Keratinocyte (primary cell): ENCODE data around the gene RAX2.

ENCODE experiments used
- EZH2 ChIP-seq: IDR thresholded peaks from one replicate; pipeline ENCODE4 v1.6.1; 2012; ENCODE audit warnings: inconsistent platforms, mild to moderate bottlenecking, low read length, moderate library complexity
- TF ChIP-seq, protein P1 (sequence below), 3 experiments: IDR thresholded peaks in 1 of 3; conservative IDR thresholded peaks in 1 of 3; optimal IDR thresholded peaks in 1 of 3; 2 replicates in 2 of 3; 3 replicates in 1 of 3; pipeline versions ENCODE3 to v1.5.1; 2011; ENCODE audit warnings: low read length in 3 of 3, mild to moderate bottlenecking in 3 of 3, moderate library complexity in 2 of 3, control low read depth in 1 of 3, inconsistent platforms in 1 of 3; ENCODE audit not compliant: insufficient read depth in 2 of 3; ENCODE audit errors: extremely low read depth in 1 of 3

DNA sequence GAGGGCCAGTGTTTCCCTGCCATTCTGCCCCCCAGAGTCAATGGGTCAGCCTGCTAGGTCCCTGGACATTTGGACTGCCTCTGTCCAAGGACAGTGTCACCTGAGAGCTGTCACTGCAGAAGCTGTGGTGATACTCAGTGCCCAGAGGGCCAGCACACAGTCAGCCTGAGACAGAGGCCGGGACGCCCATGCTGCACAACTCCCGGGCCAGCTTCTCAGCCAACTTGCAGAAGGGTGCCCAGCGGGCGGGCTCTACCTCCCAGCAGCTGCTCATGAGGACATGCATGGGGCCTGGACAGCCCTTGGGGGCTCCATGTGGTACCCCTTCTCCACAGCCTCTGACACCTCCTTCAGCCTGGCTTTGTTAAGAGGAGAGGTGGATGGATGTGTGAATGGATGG lies 3.8 kb upstream of the RAX2 start:
- TF ChIP-seq, protein P1, sequence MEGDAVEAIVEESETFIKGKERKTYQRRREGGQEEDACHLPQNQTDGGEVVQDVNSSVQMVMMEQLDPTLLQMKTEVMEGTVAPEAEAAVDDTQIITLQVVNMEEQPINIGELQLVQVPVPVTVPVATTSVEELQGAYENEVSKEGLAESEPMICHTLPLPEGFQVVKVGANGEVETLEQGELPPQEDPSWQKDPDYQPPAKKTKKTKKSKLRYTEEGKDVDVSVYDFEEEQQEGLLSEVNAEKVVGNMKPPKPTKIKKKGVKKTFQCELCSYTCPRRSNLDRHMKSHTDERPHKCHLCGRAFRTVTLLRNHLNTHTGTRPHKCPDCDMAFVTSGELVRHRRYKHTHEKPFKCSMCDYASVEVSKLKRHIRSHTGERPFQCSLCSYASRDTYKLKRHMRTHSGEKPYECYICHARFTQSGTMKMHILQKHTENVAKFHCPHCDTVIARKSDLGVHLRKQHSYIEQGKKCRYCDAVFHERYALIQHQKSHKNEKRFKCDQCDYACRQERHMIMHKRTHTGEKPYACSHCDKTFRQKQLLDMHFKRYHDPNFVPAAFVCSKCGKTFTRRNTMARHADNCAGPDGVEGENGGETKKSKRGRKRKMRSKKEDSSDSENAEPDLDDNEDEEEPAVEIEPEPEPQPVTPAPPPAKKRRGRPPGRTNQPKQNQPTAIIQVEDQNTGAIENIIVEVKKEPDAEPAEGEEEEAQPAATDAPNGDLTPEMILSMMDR (optimal IDR thresholded peaks at IDR 0.05 in 1 of 3, IDR thresholded peaks at IDR 0.05 in 1 of 3, conservative IDR thresholded peaks at IDR 0.05 in 1 of 3; ENCODE audit: extremely low read depth in 1 of 3, insufficient read depth in 2 of 3, low read length in 3 of 3), result no peak
- no peak for TF ChIP-seq EZH2
